Measurements from ENCODE around the gene KBTBD13.

KBTBD13 gene

GRCh38 chr15:65057549-65057940 is 19.0 kb upstream of the KBTBD13 start:
- FAIRE-seq (no peak), DNase-seq (ENCODE audit: insufficient read length, low spot score) (no peak)
- no peak for TF ChIP-seq CTCF (IDR thresholded peaks at IDR 0.05; ENCODE audit: insufficient read depth, missing control alignments)

- TF ChIP-seq CTCF (IDR thresholded peaks at IDR 0.05; ENCODE audit: insufficient read depth, missing control alignments) = no peak
- no peak for FAIRE-seq
- no peak for DNase-seq (ENCODE audit: insufficient read length, low spot score)
Measured at GRCh38 chr15:65058394-65059368, 17.9 kb upstream of the KBTBD13 start.

DNA sequence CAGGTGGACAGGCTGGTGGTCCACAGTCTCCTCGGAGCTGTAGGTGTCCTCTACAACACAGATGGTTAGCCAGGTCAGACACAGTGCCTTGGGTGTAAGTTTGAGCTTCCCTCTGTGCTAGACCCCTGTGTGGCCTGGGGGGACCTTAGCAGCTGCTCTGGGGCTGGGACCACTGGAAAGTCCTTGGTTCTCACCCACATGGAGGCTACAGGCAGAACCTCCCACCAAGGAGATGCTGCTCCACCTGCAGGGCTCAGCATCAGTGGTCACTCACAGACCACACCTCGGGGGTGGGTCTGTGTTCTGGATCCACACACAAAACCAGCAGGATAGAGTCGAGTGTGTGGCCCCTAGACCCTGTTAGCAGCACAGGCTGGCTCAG is 17.2 kb upstream of the KBTBD13 start:
- no peak for TF ChIP-seq CTCF (IDR thresholded peaks at IDR 0.05; ENCODE audit: insufficient read depth, missing control alignments)
- no peak for DNase-seq (ENCODE audit: insufficient read length, low spot score)
- FAIRE-seq = no peak

DNA sequence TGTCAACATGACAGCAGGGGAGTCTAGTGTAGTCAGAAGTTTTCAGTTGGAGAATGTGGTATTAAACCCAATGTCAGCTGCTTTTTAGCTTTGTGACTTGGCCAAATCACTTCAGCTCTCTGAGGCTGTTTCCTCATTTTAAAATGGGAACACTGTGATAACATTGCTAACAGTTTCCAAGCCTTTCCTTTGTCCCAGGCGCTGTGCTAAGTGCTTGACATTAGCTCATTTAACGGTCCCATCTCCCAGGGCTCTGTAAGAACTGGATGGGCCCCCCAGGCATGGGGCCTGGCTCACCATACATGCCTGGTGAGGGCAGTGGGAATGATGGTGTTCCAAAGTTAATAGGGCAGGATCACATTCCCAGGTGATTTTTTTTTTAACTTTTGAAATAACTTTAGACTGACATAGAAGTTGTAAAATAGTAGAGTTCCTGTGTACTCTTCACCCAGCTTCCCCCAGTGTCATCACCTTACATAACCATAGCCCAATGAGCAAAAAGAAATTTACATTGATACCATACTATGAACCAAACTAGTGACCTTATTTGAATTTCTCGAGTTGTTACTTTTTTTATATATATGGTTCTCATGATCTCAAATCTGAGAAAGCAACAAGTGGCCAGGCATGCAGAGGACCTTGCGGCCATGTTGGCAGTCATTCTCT is 16.5 kb upstream of the KBTBD13 start:
- FAIRE-seq = no peak
- no peak for TF ChIP-seq CTCF (IDR thresholded peaks at IDR 0.05; ENCODE audit: insufficient read depth, missing control alignments)
- no peak for DNase-seq (ENCODE audit: insufficient read length, low spot score)

DNA sequence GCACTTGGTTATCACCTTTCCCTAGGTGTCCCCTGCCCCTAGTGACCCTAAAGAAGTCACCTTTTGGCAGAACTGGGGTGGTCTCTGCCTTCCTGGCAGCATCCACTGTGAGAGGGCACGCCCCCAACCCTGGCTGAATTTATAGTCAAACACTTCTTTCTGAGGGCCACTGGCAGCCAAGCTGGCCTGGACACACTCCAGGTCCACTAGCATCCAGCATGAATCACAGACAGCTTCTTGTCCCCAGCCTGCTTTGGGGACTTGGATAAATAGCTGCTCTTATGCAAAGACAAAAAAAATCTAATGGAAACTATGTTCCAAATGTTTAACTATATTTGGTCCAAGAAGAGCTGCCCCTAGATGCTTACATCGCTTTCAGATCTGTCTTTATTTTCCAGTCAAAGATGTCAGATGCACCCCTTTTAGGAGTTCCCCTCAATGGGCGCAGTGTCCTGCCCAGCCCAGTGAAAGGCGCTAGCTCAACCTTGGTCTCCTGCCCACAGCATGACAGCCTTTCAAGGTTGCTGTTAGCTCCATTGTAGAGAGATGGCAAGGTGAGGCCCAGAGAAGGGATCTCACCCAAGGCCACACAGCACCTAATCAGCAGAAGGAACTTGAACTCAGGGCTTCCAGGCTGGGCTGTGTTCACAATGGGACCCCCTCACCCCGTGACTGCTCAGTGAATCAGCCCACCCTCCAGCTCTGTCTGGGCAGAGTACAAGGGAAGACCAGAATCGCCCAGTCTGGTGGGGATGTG is 15.7 kb upstream of the KBTBD13 start:
- DNase-seq (ENCODE audit: insufficient read length, low spot score) = no peak
- no peak for FAIRE-seq
- TF ChIP-seq CTCF (IDR thresholded peaks at IDR 0.05; ENCODE audit: insufficient read depth, missing control alignments) = no peak

DNA sequence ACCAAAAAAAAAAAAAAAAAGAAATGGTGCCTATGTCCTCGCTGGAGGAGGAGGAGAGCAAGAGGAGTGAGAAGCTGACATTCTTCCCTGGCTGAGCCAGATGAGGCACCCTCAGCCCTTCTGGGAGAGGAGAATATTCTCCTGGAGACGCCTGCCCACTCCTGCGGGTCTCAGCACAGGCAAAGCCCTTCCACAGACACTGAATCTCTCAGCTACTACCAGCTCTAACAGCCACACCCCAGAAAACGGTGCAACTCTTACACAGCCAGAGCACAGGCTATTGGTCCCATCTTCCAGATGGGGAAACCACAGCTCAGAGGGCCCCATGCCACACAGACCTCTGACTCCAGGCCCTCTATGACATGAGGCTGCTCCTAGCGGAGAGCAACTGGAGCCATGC is 14.5 kb upstream of the KBTBD13 start:
- FAIRE-seq (no peak), DNase-seq (ENCODE audit: insufficient read length, low spot score) (no peak)
- no peak for TF ChIP-seq CTCF (IDR thresholded peaks at IDR 0.05; ENCODE audit: insufficient read depth, missing control alignments)

Measured in D721Med (cell line).